H1 (cell line): ENCODE data around the gene RABEP2. TPM values are rescaled to one million over a fixed set of nuclear protein-coding genes. Genes with fewer than 3 reads are reported as not detected.

Source experiments
- CTCF ChIA-PET: fragments of 300-600 bp; sonication (Branson Sonifier 250); formaldehyde crosslinking; loops from one replicate; lab custom pipeline; 2021; ENCODE audit not compliant: partially characterized antibody; lab: Charles Lee
- POLR2A ChIA-PET: fragments of 300-600 bp; sonication (Branson Sonifier 250); formaldehyde crosslinking; loops from one replicate; lab custom pipeline; 2021; ENCODE audit warnings: inconsistent platforms; ENCODE audit not compliant: partially characterized antibody; lab: Charles Lee
- DNase-seq, 2 experiments: peaks; one replicate each; pipeline versions ENCODE4 v3.0.0 to v3.0.0-alpha.2; 2010 to 2022; ENCODE audit warnings: low spot score in 2 of 2, low read depth in 1 of 2, mixed read lengths in 1 of 2
- FAIRE-seq: peaks from 2 replicates; lab custom pipeline; 2011; peaks lifted over from hg19 to GRCh38; lab: Jason Lieb, UNC
- H2AFZ ChIP-seq: 2 replicates; pipeline ENCODE4 v1.8.1; 2012; ENCODE audit warnings: low read length, inconsistent platforms
- H2AK5ac ChIP-seq: 2 replicates; pipeline ENCODE4 v1.6.1; 2013; ENCODE audit warnings: low read depth, low read length
- H2BK120ac ChIP-seq: replicated peaks from 2 replicates; pipeline ENCODE3; 2013; ENCODE audit warnings: low read depth, low read length, inconsistent platforms
- H2BK12ac ChIP-seq: 2 replicates; pipeline ENCODE4 v1.6.1; 2013; ENCODE audit warnings: low read depth, low read length
- H2BK15ac ChIP-seq: 2 replicates; pipeline ENCODE4 v1.6.1; 2013; ENCODE audit warnings: low read length
- H2BK20ac ChIP-seq: 2 replicates; pipeline ENCODE4 v1.6.1; 2013; ENCODE audit warnings: low read length
- H2BK5ac ChIP-seq: 2 replicates; pipeline ENCODE4 v1.6.1; 2013; ENCODE audit warnings: low read depth, low read length
- H3K14ac ChIP-seq: 2 replicates; pipeline ENCODE4 v1.6.1; 2013; ENCODE audit warnings: inconsistent platforms; ENCODE audit not compliant: insufficient read length
- H3K18ac ChIP-seq: 2 replicates; pipeline ENCODE4 v1.6.1; 2013; ENCODE audit warnings: low read length; ENCODE audit errors: extremely low read depth
- H3K23ac ChIP-seq: 2 replicates; pipeline ENCODE4 v1.6.1; 2013; ENCODE audit warnings: inconsistent platforms; ENCODE audit not compliant: insufficient read length
- H3K23me2 ChIP-seq: 2 replicates; pipeline ENCODE4 v1.6.1; 2013; ENCODE audit warnings: low read depth, low read length
- H3K27ac ChIP-seq: 2 replicates; pipeline ENCODE4 v1.6.1; 2011; ENCODE audit warnings: low read depth, low read length, inconsistent platforms
- H3K27me3 ChIP-seq, 4 experiments: replicated peaks in 1 of 4; 1 replicate in 1 of 4; 2 replicates in 3 of 4; pipeline versions ENCODE4 v1.6.1 to v1.8.1; 2011 to 2013; ENCODE audit warnings: low read length in 3 of 4, mild to moderate bottlenecking in 3 of 4, inconsistent platforms in 2 of 4, mixed read lengths in 2 of 4, moderate library complexity in 1 of 4; ENCODE audit not compliant: control insufficient read depth in 3 of 4, insufficient read depth in 3 of 4; ENCODE audit errors: extremely low read depth in 1 of 4
- H3K36me3 ChIP-seq, 4 experiments: 2 replicates each; pipeline versions ENCODE4 v1.6.1 to v1.8.1; 2011 to 2013; ENCODE audit warnings: mild to moderate bottlenecking in 4 of 4, low read length in 3 of 4, moderate library complexity in 2 of 4, control low read depth in 1 of 4, inconsistent platforms in 1 of 4; ENCODE audit not compliant: insufficient read depth in 4 of 4, control insufficient read depth in 2 of 4
- H3K4ac ChIP-seq: replicated peaks from 2 replicates; pipeline ENCODE3; 2013; ENCODE audit warnings: low read length, low read depth, mixed read lengths, inconsistent platforms; ENCODE audit not compliant: insufficient read length
- H3K4me1 ChIP-seq, 4 experiments: replicated peaks in 1 of 4; 1 replicate in 1 of 4; 2 replicates in 3 of 4; pipeline versions ENCODE4 v1.6.1 to v1.8.1; 2011 to 2013; ENCODE audit warnings: low read length in 3 of 4, inconsistent platforms in 2 of 4, mixed read lengths in 1 of 4; ENCODE audit not compliant: insufficient read depth in 4 of 4, control insufficient read depth in 3 of 4
- H3K4me2 ChIP-seq, 2 experiments: 2 replicates each; pipeline versions ENCODE4 v1.6.1 to v1.8.1; 2011 to 2013; ENCODE audit warnings: low read depth in 2 of 2, low read length in 2 of 2, control low read depth in 1 of 2, inconsistent platforms in 1 of 2, mild to moderate bottlenecking in 1 of 2; ENCODE audit not compliant: insufficient read depth in 1 of 2
- H3K4me3 ChIP-seq, 4 experiments: fragments of 200-600, 300-600 bp in 1 of 4; sonication (generic), shearing (Covaris generic), sonication (Bioruptor Twin) in 1 of 4; 2 replicates each; pipeline versions ENCODE4 v1.5.1 to v1.8.1; 2011 to 2016; ENCODE audit warnings: low read length in 4 of 4, low read depth in 3 of 4, control low read depth in 2 of 4, inconsistent platforms in 2 of 4, mild to moderate bottlenecking in 2 of 4, mixed read lengths in 1 of 4, moderate library complexity in 1 of 4; ENCODE audit not compliant: insufficient read depth in 2 of 4; ENCODE audit errors: extremely low read depth in 1 of 4
- H3K56ac ChIP-seq: replicated peaks from 2 replicates; pipeline ENCODE3; 2013; ENCODE audit warnings: low read depth, mild to moderate bottlenecking, mixed read lengths, low read length, inconsistent platforms; ENCODE audit not compliant: insufficient read length
- H3K79me1 ChIP-seq: 2 replicates; pipeline ENCODE4 v1.6.1; 2013; ENCODE audit warnings: low read depth, low read length, control low read depth
- H3K79me2 ChIP-seq, 2 experiments: 2 replicates each; pipeline versions ENCODE4 v1.6.1 to v1.8.1; 2012 to 2013; ENCODE audit warnings: low read length in 2 of 2, mild to moderate bottlenecking in 2 of 2, inconsistent platforms in 1 of 2; ENCODE audit not compliant: insufficient read depth in 2 of 2, control insufficient read depth in 1 of 2
- H3K9ac ChIP-seq, 4 experiments: replicated peaks in 1 of 4; 1 replicate in 1 of 4; 2 replicates in 3 of 4; pipeline versions ENCODE4 v1.6.1 to v1.8.1; 2011 to 2013; ENCODE audit warnings: low read depth in 3 of 4, low read length in 3 of 4, control low read depth in 2 of 4, mild to moderate bottlenecking in 2 of 4, moderate library complexity in 2 of 4, inconsistent platforms in 1 of 4; ENCODE audit errors: extremely low read depth in 1 of 4
- H3K9me3 ChIP-seq, 2 experiments: 2 replicates each; pipeline versions ENCODE4 v1.6.1 to v1.8.1; 2012 to 2013; ENCODE audit warnings: mild to moderate bottlenecking in 2 of 2, moderate library complexity in 2 of 2, control low read depth in 1 of 2, inconsistent platforms in 1 of 2, low read depth in 1 of 2, low read length in 1 of 2, mixed read lengths in 1 of 2; ENCODE audit not compliant: insufficient read depth in 2 of 2
- H4K20me1 ChIP-seq, 2 experiments: replicated peaks in 1 of 2; 2 replicates each; pipeline versions ENCODE3 to v1.8.1; 2011 to 2013; ENCODE audit warnings: inconsistent platforms in 2 of 2, low read length in 2 of 2, mild to moderate bottlenecking in 1 of 2; ENCODE audit not compliant: insufficient read depth in 2 of 2, control insufficient read depth in 1 of 2
- H4K5ac ChIP-seq: 2 replicates; pipeline ENCODE4 v1.6.1; 2013; ENCODE audit warnings: low read length, low read depth, mixed read lengths, inconsistent platforms; ENCODE audit not compliant: insufficient read length
- H4K8ac ChIP-seq: 2 replicates; pipeline ENCODE4 v1.8.0; 2013; ENCODE audit warnings: mild to moderate bottlenecking, moderate library complexity, low read length, inconsistent platforms; ENCODE audit not compliant: insufficient read depth; ENCODE audit errors: extremely low read depth
- H4K91ac ChIP-seq: replicated peaks from 2 replicates; pipeline ENCODE3; 2013; ENCODE audit warnings: low read length, mixed read lengths, inconsistent platforms; ENCODE audit not compliant: insufficient read length
- ASH2L ChIP-seq: fragments of 200-600, 300-600 bp; sonication (generic); IDR thresholded peaks from one replicate; pipeline ENCODE4 v1.7.1; 2017; ENCODE audit warnings: low read length
- CTBP2 ChIP-seq: IDR thresholded peaks from 2 replicates; pipeline ENCODE4 v1.7.0; 2011; ENCODE audit warnings: borderline replicate concordance, mild to moderate bottlenecking, moderate library complexity, mixed read lengths, low read length; ENCODE audit not compliant: insufficient read depth, insufficient read length
- E2F6 ChIP-seq: IDR thresholded peaks from 2 replicates; pipeline ENCODE4 v1.6.1; 2012; ENCODE audit warnings: inconsistent platforms
- GTF2F1 ChIP-seq: IDR thresholded peaks from 2 replicates; pipeline ENCODE4 v1.6.1; 2012; ENCODE audit warnings: low read depth, low read length, improper control_type of control experiment, borderline replicate concordance
- SIX5 ChIP-seq: IDR thresholded peaks from 2 replicates; pipeline ENCODE4 v1.6.1; 2011; ENCODE audit warnings: mild to moderate bottlenecking, low read depth, low read length
- SP2 ChIP-seq: IDR thresholded peaks from 2 replicates; pipeline ENCODE4 v1.6.1; 2012; ENCODE audit warnings: mild to moderate bottlenecking, low read length, inconsistent platforms
- WGBS, 2 experiments: shearing (Covaris generic) in 1 of 2; methylation state at CpG; one replicate each; pipeline versions ENCODE4 v1.1.6 to v1.1.7; 2013 to 2015; ENCODE audit warnings: low lambda C conversion rate in 2 of 2, mixed read lengths in 2 of 2, inconsistent platforms in 1 of 2, low coverage in 1 of 2, missing lambda C conversion rate in 1 of 2; ENCODE audit not compliant: insufficient replicate concordance in 2 of 2, insufficient coverage in 1 of 2, insufficient read length in 1 of 2; ENCODE audit errors: extremely low coverage in 1 of 2, missing lambda C conversion rate in 1 of 2; 5-methylcytosine and 5-hydroxymethylcytosine counted together
- polyA plus RNA-seq, 7 experiments: library from polyadenylated mRNA; depleted of rRNA in 3 of 7; stranded (reverse) in 5 of 7; unstranded in 2 of 7; fragments of >200 nt in 5 of 7; fragments of 200-250 nt in 2 of 7; gene quantifications; 1 replicate in 5 of 7; 2 replicates in 1 of 7; 4 replicates in 1 of 7; pipeline versions ENCODE4 v1.2.1 to v1.2.3, GENCODE V29; 2011 to 2013; ENCODE audit warnings: missing spikeins in 2 of 7, mixed read lengths in 2 of 7
- total RNA-seq: library from RNA; stranded (reverse); fragmentation: NEBNext Ultra II Directional; extraction: Animal tissue kit (Norgen Biotek cat#: 25700); gene quantifications from 2 replicates; pipeline ENCODE4 v1.2.1, GENCODE V29; 2021

RABEP2 gene
- total and polyA plus RNA-seq, 2 of the 8 experiments (the other 6 are each of a cell fraction or from before 2014, with no cell fraction given): 10.4 to 14.9 TPM

GRCh38 chr16:28895609-28896008 lies 29.4 kb downstream of the RABEP2 start:
- CTCF ChIA-PET: interaction anchor here (1.0 to 2.1 kb wide), 2 partner anchors 11 to 19 kb away, joined by 5 to 8 read pairs; no protein-coding TSS in a partner anchor
- WGBS, 2 experiments: 81% methylated on average over 2 of the region's 4 CpGs; no CpG with 5 or more reads in 1 of the 2 experiments

More at GRCh38 chr16:28895609-28896008, 29.4 kb downstream of the RABEP2 start:
- no peak overlapping the region for H3K18ac ChIP-seq
- H2BK120ac ChIP-seq: no peak overlapping the region
- no peak overlapping the region for H4K91ac ChIP-seq
- no peak overlapping the region for H4K8ac ChIP-seq
- H3K27ac ChIP-seq: no peak overlapping the region
- H3K56ac ChIP-seq: no peak overlapping the region
- H3K9ac ChIP-seq: no peak overlapping the region
- POLR2A ChIA-PET: interaction anchor here (0.6 to 1.5 kb wide), 5 partner anchors 9 to 28 kb away, joined by 3 to 4 read pairs (median 3); no protein-coding TSS in a partner anchor
- no peak overlapping the region for H2BK5ac ChIP-seq
- H3K23ac ChIP-seq: no peak overlapping the region
- H3K4me1 ChIP-seq: no peaks in the 10 kb centered on the region; a peak in 1 of 7 replicates
- H2AK5ac ChIP-seq: no peak overlapping the region
- H3K4ac ChIP-seq: no peak overlapping the region
- H3K4me3 ChIP-seq: no peak overlapping the region
- no peak overlapping the region for H2BK12ac ChIP-seq
- H4K5ac ChIP-seq: no peak overlapping the region
- no peak overlapping the region for H3K4me2 ChIP-seq
- H2AFZ ChIP-seq: no peak overlapping the region
- no peaks in the 10 kb centered on the region for H3K23me2 ChIP-seq
- H2BK15ac ChIP-seq: no peak overlapping the region
- H3K27me3 ChIP-seq: no peaks in the 10 kb centered on the region
- H4K20me1 ChIP-seq: peaks cover 0 to 2% of the 10 kb centered on the region in 2 experiments
- H3K79me1 ChIP-seq: no peaks in the 10 kb centered on the region
- H3K36me3 ChIP-seq: no peaks in the 10 kb centered on the region
- H2BK20ac ChIP-seq: no peak overlapping the region
- H3K79me2 ChIP-seq: no peaks in the 10 kb centered on the region
- no peak for TF ChIP-seq GTF2F1
- no peak for TF ChIP-seq SP2
- TF ChIP-seq ASH2L: no peak
- TF ChIP-seq E2F6: no peak
- no peak for TF ChIP-seq SIX5
- TF ChIP-seq CTBP2: no peak
- no peak overlapping the region for H3K14ac ChIP-seq
- H3K9me3 ChIP-seq: no peaks in the 10 kb centered on the region
- FAIRE-seq: no peak
- DNase-seq: no peak
